ENCODE results near the gene PRICKLE2. TPM values are rescaled to one million over a fixed set of nuclear protein-coding genes. Genes with fewer than 3 reads are reported as not detected.

The PRICKLE2 gene
- total RNA-seq, 2 donors from 2014 or later, result 0.21 to 0.37 TPM

DNA sequence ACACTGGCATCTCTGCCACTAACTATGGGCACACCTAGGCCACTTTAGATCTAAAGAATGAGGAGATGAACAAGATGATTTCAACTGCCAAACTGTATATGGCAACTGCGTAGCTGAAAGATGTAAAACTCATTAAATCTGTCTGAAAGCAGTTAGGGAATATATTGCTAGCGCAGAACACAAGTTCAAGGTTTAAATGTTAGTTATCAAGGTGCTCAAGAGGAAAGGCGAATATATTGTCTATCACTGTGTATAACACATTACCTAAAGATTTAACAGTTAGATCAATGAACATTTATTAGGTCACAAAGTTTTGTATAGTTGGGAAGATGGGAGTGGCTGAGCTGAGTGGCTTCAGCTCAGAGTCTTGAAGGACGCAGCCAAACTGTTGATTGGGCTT is 168.0 kb downstream of the PRICKLE2 start:
- no peak for ATAC-seq
- no peak for DNase-seq
- Mint-ChIP-seq H3K4me1 (no peaks in the 10 kb centered on the region), H3K27me3 (peaks cover 69% of the 10 kb centered on the region), H3K4me3 (no peak overlapping the region), H3K36me3 (ENCODE audit: low read depth) (no peaks in the 10 kb centered on the region), H3K27ac (no peak overlapping the region)
- H3K9me3 ChIP-seq (ENCODE audit: control insufficient read depth, low read length, poor library complexity, severe bottlenecking), result no peaks in the 10 kb centered on the region

DNA sequence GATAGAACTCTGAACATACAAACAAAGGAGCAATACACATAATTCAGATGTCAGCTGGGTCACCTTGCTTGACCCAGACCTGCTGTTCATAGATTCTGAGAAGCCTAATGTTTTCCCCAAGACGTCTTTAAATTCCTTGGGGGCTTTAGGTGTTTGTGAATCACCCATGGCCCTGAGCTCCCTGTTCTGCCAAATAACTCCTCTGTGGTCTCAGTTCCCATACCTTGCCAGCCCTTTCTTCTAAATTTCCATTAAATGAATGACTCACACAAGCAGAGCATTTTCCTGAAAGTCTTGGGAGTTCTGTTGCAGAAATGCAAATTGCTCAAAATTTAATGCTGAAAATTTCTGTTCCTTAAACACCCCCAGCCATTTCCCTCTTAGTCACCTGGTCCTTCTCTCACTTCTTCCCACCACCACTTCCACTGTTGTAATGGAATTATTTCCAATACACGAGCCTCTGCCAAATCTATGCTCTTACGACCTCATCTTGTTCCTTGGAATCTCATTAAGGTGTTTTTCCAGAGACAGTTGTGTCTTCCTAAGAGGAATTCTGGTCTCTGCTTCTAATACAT is 168.6 kb downstream of the PRICKLE2 start:
- H3K4me3 Mint-ChIP-seq, result no peak overlapping the region
- ATAC-seq (no peak), DNase-seq (no peak)
- no peak overlapping the region for H3K27ac Mint-ChIP-seq
- no peaks in the 10 kb centered on the region for H3K4me1 Mint-ChIP-seq
- peaks cover 69% of the 10 kb centered on the region for H3K27me3 Mint-ChIP-seq
- H3K36me3 Mint-ChIP-seq (ENCODE audit: low read depth), result no peaks in the 10 kb centered on the region
- H3K9me3 ChIP-seq (ENCODE audit: control insufficient read depth, low read length, poor library complexity, severe bottlenecking), result no peaks in the 10 kb centered on the region

DNA sequence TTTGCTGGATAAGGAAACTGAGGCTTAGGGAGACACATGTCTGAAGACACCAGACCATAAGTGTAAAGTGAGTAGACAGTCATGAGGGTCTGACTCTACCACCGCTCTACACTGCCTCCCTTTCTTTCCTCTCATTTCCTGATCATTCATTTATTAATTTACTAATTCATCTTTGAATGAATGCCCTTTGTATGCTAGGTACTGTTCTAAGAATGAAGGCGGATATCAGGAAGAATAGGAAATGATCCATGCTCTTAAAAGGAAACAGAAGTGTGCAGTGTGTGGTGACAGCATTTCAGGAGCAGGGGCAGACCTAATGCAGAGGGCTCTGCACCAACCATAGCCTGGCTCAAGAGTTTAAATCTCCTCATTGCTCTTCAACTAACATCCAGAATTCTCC is 170.2 kb downstream of the PRICKLE2 start:
- no peaks in the 10 kb centered on the region for H3K4me1 Mint-ChIP-seq
- no peak overlapping the region for H3K4me3 Mint-ChIP-seq
- H3K27ac Mint-ChIP-seq, result no peak overlapping the region

DNA sequence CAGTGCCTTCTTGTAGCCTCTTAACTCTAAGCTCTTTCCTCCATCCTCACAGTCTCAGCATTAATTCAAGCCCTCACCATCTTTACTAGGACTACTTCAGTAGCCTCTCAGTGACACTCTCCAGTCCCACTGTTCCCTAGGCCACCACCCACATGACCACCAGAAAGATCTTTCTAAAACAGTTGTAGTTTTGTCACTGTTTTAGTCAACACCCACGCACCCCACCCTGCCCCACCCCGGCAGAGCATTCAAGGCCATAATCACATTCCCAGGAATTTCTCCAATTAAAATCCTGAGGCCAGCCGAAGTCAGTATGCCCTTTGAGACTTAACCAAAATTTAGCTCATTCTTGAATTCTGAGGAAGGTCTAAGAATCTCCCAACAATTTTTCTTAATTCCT is 170.8 kb downstream of the PRICKLE2 start:
- H3K27me3 Mint-ChIP-seq, result peaks cover 70% of the 10 kb centered on the region
- no peak overlapping the region for H3K27ac Mint-ChIP-seq
- no peaks in the 10 kb centered on the region for H3K9me3 ChIP-seq (ENCODE audit: control insufficient read depth, low read length, poor library complexity, severe bottlenecking)
- no peaks in the 10 kb centered on the region for H3K36me3 Mint-ChIP-seq (ENCODE audit: low read depth)
- no peak overlapping the region for H3K4me3 Mint-ChIP-seq
- H3K4me1 Mint-ChIP-seq, result no peaks in the 10 kb centered on the region
- ATAC-seq (no peak), DNase-seq (no peak)

More for the DNA sequence above, 170.2 kb downstream of the PRICKLE2 start:
- H3K36me3 Mint-ChIP-seq (ENCODE audit: low read depth), result no peaks in the 10 kb centered on the region
- H3K27me3 Mint-ChIP-seq, result peaks cover 67% of the 10 kb centered on the region
- no peak for ATAC-seq
- H3K9me3 ChIP-seq (ENCODE audit: control insufficient read depth, low read length, poor library complexity, severe bottlenecking), result no peaks in the 10 kb centered on the region
- no peak for DNase-seq

DNA sequence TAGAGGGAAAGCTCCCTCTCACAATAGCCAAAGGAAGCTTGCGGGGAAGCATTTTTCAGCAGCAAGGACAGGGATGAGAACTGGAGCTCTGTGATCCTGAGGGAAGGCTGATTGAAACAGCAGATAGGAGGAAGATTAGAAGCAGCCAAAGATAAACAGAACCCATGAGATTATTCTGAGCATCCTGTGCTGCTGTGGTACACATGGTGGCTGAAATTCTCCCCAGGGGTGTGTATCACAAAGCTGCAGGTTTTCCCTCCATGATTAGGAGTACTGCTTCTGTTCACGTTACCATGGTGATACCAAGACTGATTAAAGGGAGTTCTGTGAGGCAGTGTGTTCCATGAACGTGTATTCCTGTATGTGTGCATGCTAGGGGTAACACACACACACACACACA is 171.7 kb downstream of the PRICKLE2 start:
- no peak overlapping the region for H3K4me3 Mint-ChIP-seq
- peaks cover 67% of the 10 kb centered on the region for H3K27me3 Mint-ChIP-seq
- no peaks in the 10 kb centered on the region for H3K4me1 Mint-ChIP-seq
- H3K9me3 ChIP-seq (ENCODE audit: control insufficient read depth, low read length, poor library complexity, severe bottlenecking), result no peaks in the 10 kb centered on the region
- ATAC-seq (no peak), DNase-seq (no peak)
- H3K36me3 Mint-ChIP-seq (ENCODE audit: low read depth), result no peaks in the 10 kb centered on the region
- H3K27ac Mint-ChIP-seq, result no peak overlapping the region

DNA sequence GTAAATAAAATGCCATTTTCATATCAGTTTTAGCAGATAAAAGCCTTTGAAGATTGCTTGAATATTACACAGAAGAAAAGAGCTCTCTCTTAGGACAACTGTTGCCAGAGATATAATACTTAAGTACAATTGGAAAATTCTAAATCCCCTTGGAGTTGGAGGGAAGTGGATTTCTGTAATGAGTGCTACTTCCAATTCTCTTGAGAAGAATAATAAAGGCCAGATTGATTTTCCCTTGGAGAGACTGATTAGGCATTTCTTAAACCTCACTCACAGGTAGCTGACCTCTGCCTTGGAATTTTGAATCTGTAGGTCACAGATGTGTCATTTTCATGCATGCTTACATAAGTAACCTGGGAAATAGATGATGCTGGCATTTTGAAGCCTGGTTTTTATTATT is 172.1 kb downstream of the PRICKLE2 start:
- Mint-ChIP-seq H3K36me3 (ENCODE audit: low read depth) (no peaks in the 10 kb centered on the region), H3K4me3 (no peak overlapping the region), H3K27me3 (peaks cover 64% of the 10 kb centered on the region), H3K27ac (no peak overlapping the region), H3K4me1 (no peaks in the 10 kb centered on the region)
- no peaks in the 10 kb centered on the region for H3K9me3 ChIP-seq (ENCODE audit: control insufficient read depth, low read length, poor library complexity, severe bottlenecking)
- no peak for ATAC-seq
- DNase-seq, result no peak

DNA sequence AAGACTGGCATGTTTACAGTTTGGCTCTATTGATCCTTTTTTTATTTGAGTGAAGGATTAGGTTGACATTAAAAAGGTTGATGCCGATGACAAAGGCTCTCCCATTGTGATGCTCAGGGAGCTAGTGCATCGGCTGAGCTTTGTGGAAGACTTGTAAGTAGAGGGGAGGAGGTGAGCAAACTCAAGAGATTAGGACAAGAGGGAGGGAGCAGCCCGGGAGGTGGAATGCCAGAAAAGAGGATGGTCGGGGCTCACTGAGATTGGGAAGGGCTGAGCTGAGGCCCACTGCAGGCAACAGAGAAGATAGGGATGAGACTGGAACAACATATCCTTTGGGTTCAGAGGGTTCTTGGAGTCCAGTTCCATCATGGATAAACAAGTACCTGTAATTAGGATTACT is 175.4 kb downstream of the PRICKLE2 start:
- Mint-ChIP-seq H3K36me3 (ENCODE audit: low read depth) (peaks cover 2% of the 10 kb centered on the region), H3K4me1 (no peaks in the 10 kb centered on the region), H3K4me3 (no peak overlapping the region), H3K27me3 (peaks cover 60% of the 10 kb centered on the region), H3K27ac (no peak overlapping the region)
- DNase-seq, result no peak
- ATAC-seq, result no peak
- H3K9me3 ChIP-seq (ENCODE audit: control insufficient read depth, low read length, poor library complexity, severe bottlenecking), result no peaks in the 10 kb centered on the region

DNA sequence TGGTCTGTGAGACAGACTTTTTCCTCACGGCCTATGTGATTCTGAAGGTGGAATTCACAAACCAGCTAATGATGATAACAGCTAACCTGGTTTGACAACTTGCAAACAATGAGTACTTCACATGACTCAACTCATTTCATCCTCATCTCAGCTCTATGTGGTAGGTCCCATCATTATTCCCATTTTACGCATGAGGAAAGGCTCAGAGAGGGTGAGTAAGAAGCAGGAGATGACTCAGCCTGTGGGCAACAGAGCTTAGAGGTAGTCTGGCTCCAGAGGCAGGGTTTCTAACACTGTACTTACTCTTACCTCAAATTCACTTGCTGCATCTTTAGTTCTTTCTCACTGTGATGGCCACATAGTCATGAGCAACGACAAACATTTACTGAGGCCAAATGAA is 176.1 kb downstream of the PRICKLE2 start:
- Mint-ChIP-seq H3K27ac (no peak overlapping the region), H3K36me3 (ENCODE audit: low read depth) (peaks cover 2% of the 10 kb centered on the region), H3K4me3 (no peak overlapping the region), H3K4me1 (no peaks in the 10 kb centered on the region), H3K27me3 (peaks cover 61% of the 10 kb centered on the region)
- DNase-seq (no peak), ATAC-seq (no peak)
- no peaks in the 10 kb centered on the region for H3K9me3 ChIP-seq (ENCODE audit: control insufficient read depth, low read length, poor library complexity, severe bottlenecking)

DNA sequence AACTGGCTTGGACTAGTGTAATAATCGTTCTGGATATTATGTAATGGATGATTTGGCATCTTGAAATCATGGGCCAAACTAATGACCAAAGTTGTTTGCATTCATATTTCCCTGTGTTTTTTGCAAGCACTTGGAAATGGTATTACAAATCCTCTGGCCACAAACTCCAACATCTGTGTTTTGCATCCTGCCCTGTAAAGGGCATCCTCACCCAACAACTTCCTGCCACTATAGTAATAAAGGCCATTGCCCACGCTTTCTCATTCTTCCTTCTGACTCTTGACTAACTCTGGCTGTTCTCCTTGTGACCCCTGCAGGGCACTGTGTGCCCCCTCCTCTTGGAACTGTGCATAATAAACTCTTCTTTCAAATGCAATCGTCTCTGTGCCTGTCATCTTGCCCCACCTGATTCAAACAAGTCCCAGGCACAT is 176.6 kb downstream of the PRICKLE2 start:
- Mint-ChIP-seq H3K27me3 (peaks cover 65% of the 10 kb centered on the region), H3K36me3 (ENCODE audit: low read depth) (peaks cover 2% of the 10 kb centered on the region), H3K4me1 (no peaks in the 10 kb centered on the region), H3K27ac (no peak overlapping the region), H3K4me3 (no peak overlapping the region)
- ATAC-seq (no peak), DNase-seq (no peak)
- no peaks in the 10 kb centered on the region for H3K9me3 ChIP-seq (ENCODE audit: control insufficient read depth, low read length, poor library complexity, severe bottlenecking)

DNA sequence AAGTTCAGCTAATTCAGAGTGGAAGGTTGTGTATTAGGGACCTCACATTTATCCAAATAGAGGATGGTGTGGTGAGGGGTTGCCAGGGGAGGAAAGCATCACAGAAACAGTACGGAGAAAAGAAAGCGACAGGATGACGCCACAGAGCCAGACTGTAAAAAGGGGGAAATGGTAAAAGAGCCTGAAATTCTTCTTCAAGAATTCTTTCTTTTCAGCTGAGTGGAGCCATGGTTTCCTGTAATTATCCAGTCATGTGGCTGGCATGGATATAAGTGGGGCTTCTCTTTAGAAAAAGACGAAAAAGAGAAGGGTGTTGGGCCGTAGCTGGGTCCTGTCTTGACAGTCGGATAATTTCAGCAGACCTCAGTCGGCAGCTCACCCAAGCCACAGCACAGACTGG is 177.5 kb downstream of the PRICKLE2 start:
- peaks cover 2% of the 10 kb centered on the region for H3K36me3 Mint-ChIP-seq (ENCODE audit: low read depth)
- ATAC-seq (no peak), DNase-seq (no peak)
- H3K9me3 ChIP-seq (ENCODE audit: control insufficient read depth, low read length, poor library complexity, severe bottlenecking), result no peaks in the 10 kb centered on the region
- no peak overlapping the region for H3K27ac Mint-ChIP-seq
- peaks cover 74% of the 10 kb centered on the region for H3K27me3 Mint-ChIP-seq
- no peaks in the 10 kb centered on the region for H3K4me1 Mint-ChIP-seq
- H3K4me3 Mint-ChIP-seq, result peak overlapping the region; percentile 5

DNA sequence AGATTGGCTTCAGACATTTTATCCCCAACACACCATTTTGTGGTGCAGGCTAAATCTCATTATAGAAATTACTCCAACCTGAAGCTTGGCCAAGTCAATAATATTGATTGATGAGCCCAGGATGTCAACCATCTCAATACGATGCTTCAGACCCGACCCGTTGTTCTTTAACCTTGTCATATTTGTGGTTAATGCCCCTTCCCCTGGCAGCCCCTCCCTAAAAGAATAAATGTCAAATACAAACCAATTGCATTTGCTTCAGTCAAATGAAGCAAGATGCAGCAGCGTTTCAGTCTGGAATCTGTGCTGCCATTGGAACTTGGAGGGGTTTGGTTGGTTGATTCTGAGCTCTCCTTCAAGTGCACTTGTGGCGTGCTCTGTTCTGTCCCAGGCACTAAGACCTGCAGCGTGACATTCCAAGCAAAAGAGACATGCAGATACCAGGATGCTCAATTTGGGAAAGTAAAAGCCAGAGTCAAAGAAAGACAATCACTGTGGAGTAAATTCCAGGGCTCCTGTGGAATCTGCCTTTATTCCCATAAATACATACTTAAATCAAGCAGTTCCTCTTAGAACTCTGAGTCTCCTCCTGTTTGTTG is 178.2 kb downstream of the PRICKLE2 start:
- Mint-ChIP-seq H3K27me3 (peaks cover 76% of the 10 kb centered on the region), H3K36me3 (ENCODE audit: low read depth) (peaks cover 2% of the 10 kb centered on the region), H3K27ac (no peak overlapping the region), H3K4me3 (no peak overlapping the region), H3K4me1 (no peaks in the 10 kb centered on the region)
- ATAC-seq (no peak), DNase-seq (no peak)
- no peaks in the 10 kb centered on the region for H3K9me3 ChIP-seq (ENCODE audit: control insufficient read depth, low read length, poor library complexity, severe bottlenecking)

DNA sequence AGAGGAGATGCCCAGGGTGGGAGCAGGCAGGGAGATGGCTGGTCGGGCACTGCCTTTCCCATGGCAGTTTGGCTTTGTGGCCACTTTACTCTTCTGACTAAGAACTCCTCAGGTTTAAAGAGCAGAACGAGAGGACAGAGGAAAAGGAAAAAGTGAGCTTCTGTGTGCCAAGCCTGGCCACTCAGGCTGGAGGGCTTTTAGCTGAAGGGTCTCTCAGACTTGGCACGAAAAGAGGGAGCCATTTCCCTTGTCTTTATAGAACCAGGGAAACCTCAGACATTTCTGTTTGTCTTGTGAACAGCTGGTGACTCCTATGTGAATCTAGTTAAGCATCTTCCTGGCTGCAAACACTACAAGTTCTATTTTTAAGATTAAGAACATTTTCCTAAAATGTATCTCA is 178.7 kb downstream of the PRICKLE2 start:
- peaks cover 4% of the 10 kb centered on the region for H3K36me3 Mint-ChIP-seq (ENCODE audit: low read depth)
- H3K4me1 Mint-ChIP-seq, result no peaks in the 10 kb centered on the region
- H3K27me3 Mint-ChIP-seq, result peaks cover 76% of the 10 kb centered on the region
- no peak overlapping the region for H3K27ac Mint-ChIP-seq
- DNase-seq (no peak), ATAC-seq (no peak)
- H3K9me3 ChIP-seq (ENCODE audit: control insufficient read depth, low read length, poor library complexity, severe bottlenecking), result no peaks in the 10 kb centered on the region
- no peak overlapping the region for H3K4me3 Mint-ChIP-seq

DNA sequence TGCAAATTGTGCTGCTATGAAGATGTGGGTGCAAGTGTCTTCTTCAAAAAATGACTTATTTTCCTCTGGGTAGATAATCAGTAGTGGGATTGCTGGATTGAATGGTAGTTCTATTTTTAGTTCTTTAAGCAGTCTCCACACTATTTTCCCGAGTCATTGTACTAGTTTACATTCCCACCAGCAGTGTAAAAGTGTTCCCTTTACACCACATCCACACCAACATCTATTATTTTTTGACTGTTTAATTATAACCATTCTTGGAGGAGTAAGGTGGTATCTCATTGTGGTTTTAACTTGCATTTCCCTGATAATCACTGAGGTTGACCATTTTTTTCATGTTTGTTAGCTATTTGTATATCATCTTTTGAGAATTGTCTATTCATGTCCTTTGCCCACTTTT is 182.3 kb downstream of the PRICKLE2 start:
- no peaks in the 10 kb centered on the region for H3K9me3 ChIP-seq (ENCODE audit: control insufficient read depth, low read length, poor library complexity, severe bottlenecking)
- Mint-ChIP-seq H3K4me1 (peaks cover 4% of the 10 kb centered on the region), H3K27ac (no peak overlapping the region), H3K36me3 (ENCODE audit: low read depth) (peaks cover 4% of the 10 kb centered on the region), H3K4me3 (no peak overlapping the region), H3K27me3 (peaks cover 76% of the 10 kb centered on the region)
- ATAC-seq, result no peak
- no peak for DNase-seq

Measured in T-helper 17 cell (primary cell).